ENCODE measurements around the gene ZNF766. TPM values are rescaled to one million over a fixed set of nuclear protein-coding genes. Genes with fewer than 3 reads are reported as not detected.
"Not testable (repeated sequence)": the region's sequence is repeated elsewhere in the genome, so short reads cannot be mapped to it uniquely, and the experiment has no call there.

The ZNF766 gene
- polyA plus RNA-seq, 2 of the 4 experiments (the other 2 are of a cell fraction): 11.9 to 21.9 TPM

- POLR2A ChIA-PET: no interaction called here
- TF ChIP-seq MAX (IDR thresholded peaks at IDR 0.05) (no peak), ATOH8 (CRISPR knock-in tag; IDR thresholded peaks at IDR 0.05; ENCODE audit: low read depth) (no peak), ZSCAN20 (CRISPR knock-in tag; IDR thresholded peaks at IDR 0.05) (no peak), ZFP36 (IDR thresholded peaks at IDR 0.05; ENCODE audit: borderline replicate concordance, partially characterized antibody) (no peak), HOXA7 (CRISPR knock-in tag; IDR thresholded peaks at IDR 0.05) (no peak), SREBF2 (IDR thresholded peaks at IDR 0.05) (no peak), HEYL (CRISPR knock-in tag; IDR thresholded peaks at IDR 0.05) (no peak), KDM5A (IDR thresholded peaks at IDR 0.05) (no peak), ESRRA (IDR thresholded peaks at IDR 0.05; ENCODE audit: borderline replicate concordance, low read length) (no peak), MAZ (IDR thresholded peaks at IDR 0.05; ENCODE audit: borderline replicate concordance, low read depth, low read length) (no peak), CBX2 (IDR thresholded peaks at IDR 0.05; ENCODE audit: borderline replicate concordance, low read depth) (no peak)
- TF ChIP-seq, protein P1, sequence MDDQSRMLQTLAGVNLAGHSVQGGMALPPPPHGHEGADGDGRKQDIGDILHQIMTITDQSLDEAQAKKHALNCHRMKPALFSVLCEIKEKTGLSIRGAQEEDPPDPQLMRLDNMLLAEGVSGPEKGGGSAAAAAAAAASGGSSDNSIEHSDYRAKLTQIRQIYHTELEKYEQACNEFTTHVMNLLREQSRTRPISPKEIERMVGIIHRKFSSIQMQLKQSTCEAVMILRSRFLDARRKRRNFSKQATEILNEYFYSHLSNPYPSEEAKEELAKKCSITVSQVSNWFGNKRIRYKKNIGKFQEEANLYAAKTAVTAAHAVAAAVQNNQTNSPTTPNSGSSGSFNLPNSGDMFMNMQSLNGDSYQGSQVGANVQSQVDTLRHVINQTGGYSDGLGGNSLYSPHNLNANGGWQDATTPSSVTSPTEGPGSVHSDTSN (IDR thresholded peaks at IDR 0.05): no peak
- DNase-seq (ENCODE audit: low read depth in 1 of 2, low spot score in 1 of 2) (no peak), FAIRE-seq (no peak), ATAC-seq (no peak)
- H3K27ac ChIP-seq: no peak overlapping the region
- CTCF ChIA-PET: no interaction called here
- H3K4me3 ChIP-seq: no peak overlapping the region; the same call in 2 of the 3 replicates
- H3K9me3 ChIP-seq: peaks cover 77% of the 10 kb centered on the region
- WGBS (ENCODE audit: missing lambda C conversion rate): 34% methylated on average over 9 of the region's 9 CpGs
- H3K4me1 ChIP-seq: no peaks in the 10 kb centered on the region
- no peak overlapping the region for H3K4me2 ChIP-seq
These were observed 67.5 kb downstream of the ZNF766 start for GRCh38 chr19:52336791-52337381.

- CTCF ChIA-PET; H3K27ac ChIP-seq; H3K4me2 ChIP-seq; FAIRE-seq; POLR2A ChIA-PET; DNase-seq (ENCODE audit: low read depth in 1 of 2, low spot score in 1 of 2); H3K4me1 ChIP-seq; ATAC-seq; H3K4me3 ChIP-seq: not testable (repeated sequence)
- WGBS (ENCODE audit: missing lambda C conversion rate): 5% methylated on average over 3 of the region's 3 CpGs
- peaks cover 78% of the 10 kb centered on the region for H3K9me3 ChIP-seq
These were observed 69.6 kb downstream of the ZNF766 start for GRCh38 chr19:52339022-52339421.

GRCh38 chr19:52343548-52343947, 74.2 kb downstream of the ZNF766 start:
- no peak overlapping the region for H3K27ac ChIP-seq
- POLR2A ChIA-PET: no interaction called here
- peak in 1 of 2 experiments; percentile 10; a peak in 1 of 5 replicates for TF ChIP-seq RAD21 (conservative IDR thresholded peaks at IDR 0.05 in 1 of 2, IDR thresholded peaks at IDR 0.05 in 1 of 2)
- TF ChIP-seq CBX8 (IDR thresholded peaks at IDR 0.05): no peak
- no peak for TF ChIP-seq E2F6 (IDR thresholded peaks at IDR 0.05; ENCODE audit: borderline replicate concordance, low read depth)
- no peaks in the 10 kb centered on the region for H3K4me1 ChIP-seq
- H3K4me2 ChIP-seq: no peak overlapping the region
- WGBS (ENCODE audit: missing lambda C conversion rate): 13% methylated on average over 8 of the region's 8 CpGs
- no peak for ATAC-seq
- no peak overlapping the region for H3K4me3 ChIP-seq
- CTCF ChIA-PET: no interaction called here
- peak in 1 of 2 experiments; percentile 40 for DNase-seq (ENCODE audit: low read depth in 1 of 2, low spot score in 1 of 2)
- H3K9me3 ChIP-seq: peaks cover 70% of the 10 kb centered on the region
- no peak for FAIRE-seq

GRCh38 chr19:52345162-52345561, 75.8 kb downstream of the ZNF766 start:
- Histone ChIP-seq H3K9me3 (peaks cover 79% of the 10 kb centered on the region), H3K4me2 (no peak overlapping the region), H3K4me1 (no peaks in the 10 kb centered on the region), H3K27ac (no peak overlapping the region), H3K4me3 (no peak overlapping the region)
- CTCF ChIA-PET: interaction anchor here (1.0 to 1.1 kb wide), 2 partner anchors 10 to 363 kb away, joined by 3 to 4 read pairs; partner anchors contain the start of gene ZNF610
- ATAC-seq (no peak), DNase-seq (ENCODE audit: low read depth in 1 of 2, low spot score in 1 of 2) (no peak), FAIRE-seq (no peak)
- POLR2A ChIA-PET: no interaction called here
- 17% methylated on average over 6 of the region's 6 CpGs for WGBS (ENCODE audit: missing lambda C conversion rate)
- no peak for TF ChIP-seq ZSCAN20 (CRISPR knock-in tag; IDR thresholded peaks at IDR 0.05)

Small RNA genes within 50 kb of the gene (small RNA-seq; reads per million reads assigned to genes)
- gene MIR643: 3.7 to 205 (median 106) reads per million in 6 experiments
- 0 reads per million in 6 experiments for gene MIR6801
- 0 reads per million in 6 experiments for gene RF00019

Other genes with a start within 250 kb of the ZNF766 start
- gene ZNF614, start 241.2 kb upstream of the ZNF766 start, polyA plus RNA-seq (2011; rRNA removed): 10.0 TPM in 2 replicates
- 3.6 to 3.7 TPM (median 3.7 TPM) in 3 replicates for gene ZNF614, start 241.2 kb upstream of the ZNF766 start, polyA plus RNA-seq (2017; fragmentation: RNase III; extraction: RNeasy Plus Mini Kit Qiagen cat#74134 plus additional on column Dnase treatment)
- gene ZNF432, start 220.7 kb upstream of the ZNF766 start, polyA plus RNA-seq (2011; rRNA removed): 2.6 and 3.8 TPM in 2 replicates
- 2.0 to 3.3 TPM (median 2.4 TPM) in 3 replicates for gene ZNF432, start 220.7 kb upstream of the ZNF766 start, polyA plus RNA-seq (2017; fragmentation: RNase III; extraction: RNeasy Plus Mini Kit Qiagen cat#74134 plus additional on column Dnase treatment)
- 4.9 and 5.3 TPM in 2 replicates for gene ZNF841, start 173.8 kb upstream of the ZNF766 start, polyA plus RNA-seq (2011; rRNA removed)
- gene ZNF841, start 173.8 kb upstream of the ZNF766 start, polyA plus RNA-seq (2017; fragmentation: RNase III; extraction: RNeasy Plus Mini Kit Qiagen cat#74134 plus additional on column Dnase treatment): 2.2 to 3.0 TPM (median 2.4 TPM) in 3 replicates
- gene ZNF616, start 129.6 kb upstream of the ZNF766 start, polyA plus RNA-seq (2011; rRNA removed): 1.8 and 1.9 TPM in 2 replicates
- 0.90 to 1.3 TPM (median 1.2 TPM) in 3 replicates for gene ZNF616, start 129.6 kb upstream of the ZNF766 start, polyA plus RNA-seq (2017; fragmentation: RNase III; extraction: RNeasy Plus Mini Kit Qiagen cat#74134 plus additional on column Dnase treatment)
- 0.83 and 0.85 TPM in 2 replicates for gene ZNF836, start 98.0 kb upstream of the ZNF766 start, polyA plus RNA-seq (2011; rRNA removed)
- 0.50 to 0.81 TPM (median 0.76 TPM) in 3 replicates for gene ZNF836, start 98.0 kb upstream of the ZNF766 start, polyA plus RNA-seq (2017; fragmentation: RNase III; extraction: RNeasy Plus Mini Kit Qiagen cat#74134 plus additional on column Dnase treatment)
- gene PPP2R1A, start 79.5 kb upstream of the ZNF766 start, polyA plus RNA-seq (2011; rRNA removed): 145 and 201 TPM in 2 replicates
- gene PPP2R1A, start 79.5 kb upstream of the ZNF766 start, polyA plus RNA-seq (2017; fragmentation: RNase III; extraction: RNeasy Plus Mini Kit Qiagen cat#74134 plus additional on column Dnase treatment): 144 to 158 TPM (median 154 TPM) in 3 replicates
- 11.0 and 14.1 TPM in 2 replicates for gene ZNF480, start 27.6 kb downstream of the ZNF766 start, polyA plus RNA-seq (2011; rRNA removed)
- 62.7 to 68.5 TPM (median 63.6 TPM) in 3 replicates for gene ZNF480, start 27.6 kb downstream of the ZNF766 start, polyA plus RNA-seq (2017; fragmentation: RNase III; extraction: RNeasy Plus Mini Kit Qiagen cat#74134 plus additional on column Dnase treatment)
- gene ZNF610, start 66.7 kb downstream of the ZNF766 start, polyA plus RNA-seq (2011; rRNA removed): 0.11 TPM in 1 of 2 replicates, not detected in the other
- gene ZNF610, start 66.7 kb downstream of the ZNF766 start, polyA plus RNA-seq (2017; fragmentation: RNase III; extraction: RNeasy Plus Mini Kit Qiagen cat#74134 plus additional on column Dnase treatment): 0.08 TPM in 1 of 3 replicates, not detected in the others
- gene ZNF880, start 100.3 kb downstream of the ZNF766 start, polyA plus RNA-seq (2011; rRNA removed): 1.7 and 2.1 TPM in 2 replicates
- gene ZNF880, start 100.3 kb downstream of the ZNF766 start, polyA plus RNA-seq (2017; fragmentation: RNase III; extraction: RNeasy Plus Mini Kit Qiagen cat#74134 plus additional on column Dnase treatment): 0.90 to 1.4 TPM (median 0.96 TPM) in 3 replicates
- 0.28 and 0.70 TPM in 2 replicates for gene ZNF528, start 128.3 kb downstream of the ZNF766 start, polyA plus RNA-seq (2011; rRNA removed)
- gene ZNF528, start 128.3 kb downstream of the ZNF766 start, polyA plus RNA-seq (2017; fragmentation: RNase III; extraction: RNeasy Plus Mini Kit Qiagen cat#74134 plus additional on column Dnase treatment): 0.22 to 0.26 TPM (median 0.25 TPM) in 3 replicates
- gene ZNF534, start 159.6 kb downstream of the ZNF766 start, polyA plus RNA-seq (2011; rRNA removed): not detected in 2 replicates
- gene ZNF534, start 159.6 kb downstream of the ZNF766 start, polyA plus RNA-seq (2017; fragmentation: RNase III; extraction: RNeasy Plus Mini Kit Qiagen cat#74134 plus additional on column Dnase treatment): not detected in 3 replicates
- not detected in 2 replicates for gene ZNF578, start 184.0 kb downstream of the ZNF766 start, polyA plus RNA-seq (2011; rRNA removed)
- gene ZNF578, start 184.0 kb downstream of the ZNF766 start, polyA plus RNA-seq (2017; fragmentation: RNase III; extraction: RNeasy Plus Mini Kit Qiagen cat#74134 plus additional on column Dnase treatment): not detected in 3 replicates